Stimulated activated CD4-positive, alpha-beta T cell treated with anti-CD3 and anti-CD28 coated beads, Interleukin-1b, Interleukin-23, amount 100 ng/mL, for 24 hours (primary cell): Measurements from ENCODE around the gene MAN1A2.
"Not testable (repeated sequence)": the region's sequence is repeated elsewhere in the genome, so short reads cannot be mapped to it uniquely, and the experiment has no call there.

Experiments used
- DNase-seq, 4 experiments: peaks; one replicate each; pipeline ENCODE4 v3.0.0-alpha.2; 2020; ENCODE audit warnings: low read depth in 4 of 4, low spot score in 1 of 4

MAN1A2 gene

DNA sequence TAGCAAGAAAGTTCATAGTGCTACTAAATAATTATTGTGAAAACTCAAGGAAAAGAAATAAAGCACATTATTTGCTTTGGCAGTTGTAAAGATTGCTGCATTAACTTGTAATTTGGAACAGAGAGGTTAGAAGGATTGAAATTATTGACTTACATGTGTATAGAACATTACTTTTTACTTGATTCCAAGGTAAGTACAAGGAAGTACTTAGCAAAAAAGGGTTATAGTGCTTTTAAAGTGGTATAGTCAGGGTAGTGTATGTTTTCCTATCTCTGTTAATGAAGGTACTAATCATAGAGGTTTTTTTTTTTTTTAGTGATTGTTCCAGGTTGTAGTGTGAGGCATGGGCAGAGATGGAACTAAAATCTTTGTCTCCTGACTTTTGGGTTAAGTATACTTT is 29.4 kb downstream of the MAN1A2 start:
- DNase-seq = no peak

DNA sequence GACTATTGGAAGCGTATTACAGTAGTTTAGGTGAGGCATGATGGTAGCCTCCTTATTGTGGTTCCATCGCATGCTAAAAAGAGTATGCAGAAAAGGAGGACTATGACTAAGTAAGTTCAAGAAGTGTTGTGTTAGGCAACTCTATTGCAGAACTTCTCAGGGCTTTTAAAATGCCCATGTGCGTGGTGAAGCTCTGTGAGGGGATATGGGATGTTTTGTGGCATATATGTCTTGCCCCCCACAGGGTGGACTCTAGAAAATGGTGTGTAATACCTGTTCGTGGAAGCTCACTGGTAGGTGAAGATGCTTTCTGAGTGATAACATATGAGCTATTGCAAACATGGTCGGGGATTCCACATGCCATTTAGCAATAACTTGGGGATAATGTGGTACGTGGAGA is 31.7 kb downstream of the MAN1A2 start:
- no peak for DNase-seq

DNA sequence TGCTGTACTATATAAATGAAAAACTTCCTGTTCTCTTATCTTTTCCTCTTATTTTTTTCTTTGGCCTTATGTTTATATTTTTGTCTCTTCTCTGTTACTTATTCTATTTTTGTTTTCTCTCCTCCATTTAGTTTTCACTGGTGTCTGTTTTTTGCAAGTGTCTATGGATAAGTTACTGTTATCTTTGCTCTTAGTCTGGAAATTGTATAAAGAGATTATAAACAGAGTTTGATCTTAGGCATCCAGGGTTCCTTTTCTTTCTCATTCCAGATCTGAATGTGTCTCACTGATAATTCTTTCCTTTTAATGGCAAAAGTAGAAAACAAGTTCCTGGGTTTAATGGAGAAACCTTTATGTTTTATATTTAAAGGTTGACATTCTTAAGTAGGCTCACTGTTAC is 34.5 kb downstream of the MAN1A2 start:
- DNase-seq = no peak

DNA sequence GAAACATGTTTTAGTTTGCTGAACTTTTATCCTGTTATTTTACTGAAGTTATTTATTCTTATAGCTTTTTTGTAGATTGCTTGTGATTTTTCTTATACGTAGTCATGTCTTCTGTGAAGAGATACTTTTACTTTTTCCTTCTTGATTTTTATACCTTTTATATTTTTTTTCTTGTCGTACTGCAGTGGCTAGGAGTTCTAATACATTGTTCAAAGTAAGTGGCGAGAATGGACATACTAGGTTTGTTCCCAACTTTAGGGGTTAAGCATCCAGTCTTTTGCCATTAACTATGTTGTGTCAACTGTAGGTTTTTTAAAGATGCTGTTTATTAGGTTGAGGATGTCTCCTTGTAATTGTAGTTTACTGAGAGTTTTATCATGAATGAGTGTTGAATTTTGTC is 36.3 kb downstream of the MAN1A2 start:
- no peak for DNase-seq

DNA sequence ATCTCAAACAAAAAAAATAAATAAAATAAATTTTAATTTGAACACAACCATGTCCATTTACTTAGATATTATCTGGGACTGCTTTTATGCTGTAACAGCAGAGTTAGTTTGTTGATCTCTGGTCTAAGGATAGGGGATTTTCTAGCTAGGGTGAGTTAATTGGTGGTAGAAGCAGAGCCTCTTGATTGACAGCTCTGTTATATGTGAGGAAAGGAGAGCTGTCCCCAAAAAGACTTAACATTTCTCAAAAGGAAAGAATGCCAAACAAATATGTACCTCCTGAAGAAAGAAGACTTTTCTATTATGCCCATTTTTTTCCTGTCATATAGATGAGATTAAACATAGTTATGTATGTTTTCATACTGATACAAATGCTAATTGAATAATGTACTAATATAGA is 37.8 kb downstream of the MAN1A2 start:
- no peak for DNase-seq

DNA sequence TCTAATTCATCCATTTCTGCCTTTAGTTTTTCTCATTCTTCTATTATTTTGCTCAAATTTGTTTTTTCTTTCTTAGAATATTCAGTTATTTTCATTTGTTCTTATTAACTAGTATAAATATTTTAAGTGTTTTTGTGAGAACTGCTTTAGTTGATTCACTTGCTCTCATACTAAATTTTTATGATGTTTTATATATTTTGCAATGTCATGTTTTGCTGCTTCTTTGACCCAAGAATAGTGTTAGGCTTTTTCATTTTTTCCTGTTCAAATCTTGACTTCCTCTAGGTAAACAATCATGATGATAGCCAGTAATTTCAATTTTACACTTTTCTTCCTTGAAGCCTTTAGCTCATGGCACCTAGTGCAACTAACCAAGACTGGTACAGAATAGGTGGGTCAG is 45.2 kb downstream of the MAN1A2 start:
- no peak for DNase-seq

DNA sequence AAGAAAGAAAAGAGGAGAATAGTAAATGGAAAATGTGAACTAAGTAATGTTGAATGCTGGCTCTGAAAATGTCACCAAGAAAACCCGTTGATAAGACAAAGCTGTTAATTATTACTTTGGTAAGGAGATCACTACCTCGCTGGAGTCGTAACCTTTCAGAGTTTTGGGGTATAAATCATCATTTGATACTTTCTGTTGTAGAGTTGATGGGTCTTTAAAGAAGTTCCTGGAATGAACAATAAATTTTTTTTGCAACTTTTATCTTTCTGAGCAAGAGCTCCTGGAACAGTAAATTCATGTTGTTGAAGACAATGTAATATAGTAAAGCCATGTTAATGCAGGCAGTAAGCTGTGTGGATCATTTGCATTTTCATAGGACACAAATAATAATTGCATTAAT is 46.2 kb downstream of the MAN1A2 start:
- DNase-seq = no peak

DNA sequence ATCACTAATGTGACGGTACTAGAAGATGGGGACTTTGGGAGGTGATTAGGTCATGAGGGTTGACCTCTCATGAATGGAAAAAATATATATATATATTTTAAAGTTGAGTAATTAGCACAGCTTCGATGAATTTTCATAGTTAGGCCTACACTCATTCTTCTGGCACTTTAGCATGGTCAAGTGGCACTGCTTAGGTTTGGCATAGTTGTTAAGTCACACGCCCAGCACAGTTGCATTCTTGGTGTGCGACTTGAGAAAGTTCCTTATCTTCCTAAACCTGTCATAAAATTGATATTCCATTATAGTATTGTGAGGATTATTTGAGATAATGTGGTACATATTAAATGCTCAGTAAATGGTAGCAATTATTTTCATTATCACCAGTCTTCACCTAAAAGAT is 47.7 kb downstream of the MAN1A2 start:
- no peak for DNase-seq

DNA sequence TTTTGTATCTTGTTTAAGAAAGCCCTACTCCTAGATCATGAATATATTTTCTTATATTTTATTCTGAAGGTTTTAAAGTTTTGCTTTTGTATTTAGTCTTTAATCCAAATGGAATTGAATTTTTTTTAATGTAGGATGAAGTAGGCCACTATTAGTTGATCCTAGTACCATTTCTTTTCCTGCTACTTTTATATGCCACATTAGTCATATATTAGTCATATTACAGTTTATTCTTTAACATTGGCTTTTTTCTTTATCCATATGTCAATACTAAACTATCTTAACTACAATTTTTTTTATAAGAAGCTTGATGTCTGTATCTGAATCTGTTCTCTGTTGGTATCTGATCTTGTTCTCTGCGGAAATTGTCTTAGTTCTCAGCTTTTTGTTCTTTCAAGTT is 48.8 kb downstream of the MAN1A2 start:
- DNase-seq = no peak

DNA sequence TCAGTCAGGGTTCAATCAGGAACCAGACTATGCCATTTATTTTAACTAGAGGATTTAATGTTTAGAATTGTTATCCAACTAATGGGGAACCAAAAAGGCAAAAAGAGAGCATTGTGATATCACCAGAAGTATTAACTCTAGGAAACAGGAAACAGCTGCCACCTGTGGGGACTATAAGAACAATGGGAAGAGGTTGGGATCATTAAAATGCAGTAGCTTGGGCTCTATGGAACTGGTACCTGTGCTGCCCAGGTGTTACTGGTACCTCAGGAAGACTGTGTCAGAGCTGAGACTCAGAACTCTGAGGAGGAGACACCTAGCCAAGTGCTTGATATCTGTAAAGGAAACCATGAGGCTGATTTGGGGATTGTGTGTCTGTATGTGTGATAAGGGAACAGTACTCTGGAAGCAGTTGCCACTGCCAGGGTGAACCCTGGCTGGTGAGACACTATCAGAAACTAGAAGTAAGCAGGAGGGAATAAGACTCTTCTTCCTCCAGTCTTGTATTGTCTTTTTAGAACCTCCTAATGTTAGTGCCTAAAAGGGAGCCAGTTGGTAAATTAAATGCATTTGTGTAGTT is 49.4 kb downstream of the MAN1A2 start:
- DNase-seq = no peak

DNA sequence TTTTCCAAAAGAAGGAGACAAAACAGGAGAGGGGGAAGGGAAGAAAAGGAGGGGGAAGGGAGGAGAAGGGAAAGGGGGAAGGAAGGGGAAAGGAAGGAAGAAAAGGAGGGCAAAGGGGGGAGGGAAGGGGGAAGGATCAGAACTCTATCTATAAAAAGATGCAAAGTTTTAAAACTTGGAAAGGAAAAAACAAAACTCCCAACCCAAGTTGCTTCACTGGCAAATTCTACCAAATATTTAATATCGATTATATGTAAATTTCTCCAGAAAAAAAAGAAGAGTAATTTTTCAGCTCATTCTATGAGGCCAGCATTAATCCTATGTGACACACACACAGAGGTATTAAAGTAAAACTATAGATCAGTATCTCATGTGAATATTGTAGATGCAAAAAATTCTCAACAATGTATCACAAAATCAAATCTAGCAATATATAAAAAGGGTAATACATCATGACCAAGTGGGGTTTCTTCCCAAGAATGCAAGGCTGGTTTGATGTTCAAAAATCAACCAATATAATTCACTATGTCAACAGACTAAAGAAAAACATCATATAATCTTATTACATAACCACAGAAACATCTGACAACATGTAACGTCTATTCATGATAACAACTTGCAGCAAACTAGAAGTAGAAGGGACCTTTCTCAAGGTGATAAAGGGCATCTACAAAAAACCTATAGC is 57.9 kb downstream of the MAN1A2 start:
- DNase-seq = no peak

DNA sequence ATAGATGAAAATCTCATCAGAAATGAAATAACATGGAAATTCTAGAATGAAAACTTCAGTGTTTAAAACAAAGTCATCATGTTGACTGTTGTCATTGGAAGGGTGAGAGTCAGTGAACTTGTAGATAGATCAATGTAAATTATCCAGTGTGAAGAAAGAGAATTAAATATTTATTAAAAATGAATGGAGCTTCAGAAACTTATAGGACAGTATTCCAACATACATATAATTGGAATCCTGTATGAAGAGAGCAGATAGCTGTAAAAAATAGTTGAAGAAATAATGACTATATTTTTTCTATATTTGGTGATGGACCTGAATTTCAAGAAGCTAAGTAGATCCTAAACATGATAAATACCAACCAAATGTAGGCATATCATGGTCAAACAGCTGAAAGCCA is 60.0 kb downstream of the MAN1A2 start:
- no peak for DNase-seq

DNA sequence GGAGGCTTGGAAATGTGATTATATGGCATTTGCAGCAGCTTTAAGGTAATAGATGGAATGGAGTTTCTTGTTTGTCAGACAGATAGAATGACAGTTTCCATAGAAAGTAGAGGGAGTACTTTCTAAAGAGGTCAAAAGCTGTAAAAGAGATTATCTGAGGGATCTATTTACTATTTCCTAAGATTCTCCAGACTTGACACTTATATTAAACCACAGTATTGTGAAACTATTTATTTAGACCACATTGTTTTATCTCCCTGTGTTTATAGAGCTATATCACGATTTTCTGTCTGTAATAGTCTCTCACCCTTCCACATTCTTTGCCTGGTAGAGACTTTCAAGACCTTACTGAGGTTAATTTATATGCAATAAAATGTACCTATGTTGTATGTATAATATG is 66.7 kb downstream of the MAN1A2 start:
- no peak for DNase-seq

DNA sequence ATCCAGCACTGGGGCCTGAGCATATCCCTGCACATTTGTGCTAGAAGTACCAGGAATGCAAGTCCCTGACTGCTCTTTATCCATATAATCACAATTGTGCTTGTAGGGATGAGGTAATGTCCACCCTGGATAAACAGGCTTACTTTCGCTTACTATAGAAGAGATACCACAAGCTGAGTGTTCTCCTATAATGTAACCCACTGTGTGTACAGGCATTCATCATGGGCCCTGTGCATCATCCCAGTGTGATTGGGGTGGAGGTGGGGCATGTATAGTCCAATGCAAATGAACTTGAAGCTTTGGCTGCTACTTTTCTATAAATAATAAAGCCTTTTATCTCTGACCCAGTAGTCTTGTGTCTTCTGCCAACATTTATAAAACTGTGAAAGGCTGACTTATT is 69.3 kb downstream of the MAN1A2 start:
- no peak for DNase-seq

DNA sequence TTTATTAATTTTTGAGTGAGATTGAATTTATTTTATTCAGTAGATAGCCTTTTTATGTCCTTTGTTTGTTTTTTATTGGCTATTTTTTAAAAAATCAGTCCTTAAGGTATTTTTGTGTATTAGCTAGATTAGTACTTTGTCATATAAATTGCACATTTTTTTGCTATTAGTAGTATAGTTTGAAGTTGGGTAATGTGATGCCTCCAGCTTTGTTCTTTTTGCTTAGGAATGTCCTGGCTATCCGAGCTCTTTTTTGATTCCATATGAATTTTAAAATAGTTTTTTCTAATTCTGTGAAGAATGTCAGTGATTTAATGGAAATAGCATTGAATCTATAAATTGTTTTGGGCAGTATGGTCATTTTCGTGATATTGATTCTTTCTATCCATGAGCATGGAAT is 80.4 kb downstream of the MAN1A2 start:
- DNase-seq = no peak

DNA sequence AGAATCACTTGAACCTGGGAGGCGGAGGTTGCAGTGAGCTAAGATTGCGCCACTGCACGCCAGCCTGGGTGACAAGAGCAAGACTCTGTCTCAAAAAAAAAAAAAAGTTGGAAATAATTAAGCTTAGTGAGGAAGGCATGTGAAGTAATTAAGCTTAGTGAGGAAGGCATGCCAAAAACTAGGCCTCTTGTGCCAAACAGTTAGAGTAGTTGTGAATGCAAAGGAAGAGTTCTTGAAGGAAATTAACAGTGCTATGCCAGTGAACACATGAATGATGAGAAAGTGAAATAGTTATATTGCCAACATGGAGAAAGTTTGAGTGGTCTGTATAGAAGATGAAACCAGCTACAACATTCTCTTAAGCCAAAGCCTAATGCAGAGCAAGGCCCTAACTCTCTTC is 85.0 kb downstream of the MAN1A2 start:
- DNase-seq = no peak

DNA sequence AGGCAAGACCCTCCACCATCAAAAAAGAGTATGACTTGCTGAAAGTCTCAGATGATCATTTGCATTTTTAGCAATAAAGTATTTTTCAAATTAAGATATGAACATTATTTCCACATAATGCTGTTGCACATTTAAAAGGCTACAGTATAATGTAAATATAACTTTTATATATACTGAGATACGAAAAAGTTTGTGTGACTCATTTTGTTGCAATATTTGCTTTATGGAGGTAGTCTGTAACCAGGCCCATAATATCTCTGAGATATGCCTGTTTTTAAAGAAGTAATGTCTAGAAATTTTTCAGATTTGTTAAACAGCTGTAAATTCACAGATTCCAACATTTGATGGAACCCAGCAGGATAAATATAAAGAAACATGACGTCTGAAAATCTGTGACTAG is 86.7 kb downstream of the MAN1A2 start:
- no peak for DNase-seq

DNA sequence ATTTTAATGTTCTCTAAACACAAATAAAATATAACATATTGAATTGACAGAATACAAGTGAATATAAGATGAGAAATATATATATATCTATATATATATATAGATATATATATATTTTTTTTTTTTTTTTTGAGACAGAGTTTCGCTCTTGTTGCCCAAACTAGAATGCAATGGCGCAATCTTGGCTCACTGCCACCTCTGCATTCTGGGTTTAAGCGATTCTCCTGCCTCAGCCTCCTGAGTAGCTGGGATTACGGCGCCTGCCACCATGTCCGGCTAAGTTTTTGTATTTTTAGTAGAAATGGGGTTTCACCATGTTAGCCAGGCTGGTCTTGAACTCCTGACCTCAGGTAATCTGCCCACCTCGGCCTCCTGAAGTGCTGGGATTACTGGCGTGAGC is 91.2 kb downstream of the MAN1A2 start:
- DNase-seq = not testable (repeated sequence)

DNA sequence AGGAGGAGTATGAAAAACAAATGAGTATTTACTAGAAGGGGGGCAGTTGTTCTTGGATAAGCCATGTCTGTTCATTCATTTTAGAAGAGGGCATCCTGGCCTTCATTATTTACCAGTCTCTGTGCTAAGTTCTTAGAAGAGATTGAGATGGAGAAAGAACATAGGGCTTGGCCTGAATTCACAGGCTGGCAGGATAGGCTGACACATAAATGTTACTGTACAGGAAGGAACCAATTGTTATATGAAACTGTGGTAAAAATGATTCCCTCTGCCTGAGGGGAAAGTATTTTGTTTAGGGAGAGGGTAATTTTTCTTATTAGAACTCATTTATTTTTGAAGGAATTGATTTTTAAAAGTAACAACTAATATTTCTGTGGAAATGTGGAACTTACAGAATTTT is 99.5 kb downstream of the MAN1A2 start:
- no peak for DNase-seq

DNA sequence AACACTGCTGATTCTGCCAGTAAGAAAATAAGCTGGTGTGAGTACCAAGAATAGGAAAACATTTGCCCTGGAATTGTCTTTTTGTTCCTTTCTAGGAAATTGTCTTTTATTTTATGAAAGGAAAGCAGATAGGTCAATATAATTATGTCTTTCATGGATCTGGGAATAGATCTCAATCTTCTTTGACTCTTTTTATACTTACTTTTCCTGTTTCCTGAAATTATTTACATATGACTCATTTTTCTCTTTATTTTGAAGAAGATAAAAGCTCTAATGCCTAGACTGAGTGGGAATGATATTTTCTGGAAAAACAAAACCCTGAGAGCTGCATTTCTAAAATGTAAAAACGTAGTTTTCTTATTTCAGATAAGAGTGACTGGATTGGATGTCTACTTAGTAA is 100.1 kb downstream of the MAN1A2 start:
- DNase-seq = no peak

DNA sequence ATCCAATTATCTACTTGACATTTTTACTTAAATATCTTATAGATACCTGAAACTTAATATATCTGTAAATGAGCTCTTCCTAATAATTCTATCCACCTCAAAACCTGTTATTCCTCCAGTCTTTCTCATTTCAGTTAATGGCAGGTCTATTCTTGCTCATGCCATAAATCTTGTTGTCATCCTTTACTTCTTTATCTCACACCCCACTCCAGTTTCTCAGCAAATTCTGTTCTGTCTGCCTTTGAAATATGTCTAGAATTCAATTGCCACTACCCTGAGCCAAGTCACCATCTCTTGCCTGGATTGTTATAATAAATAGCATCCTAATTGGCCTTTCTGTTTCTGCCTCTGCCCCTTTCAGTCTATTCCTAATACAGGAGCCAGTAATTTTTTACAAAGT is 105.8 kb downstream of the MAN1A2 start:
- DNase-seq = no peak

DNA sequence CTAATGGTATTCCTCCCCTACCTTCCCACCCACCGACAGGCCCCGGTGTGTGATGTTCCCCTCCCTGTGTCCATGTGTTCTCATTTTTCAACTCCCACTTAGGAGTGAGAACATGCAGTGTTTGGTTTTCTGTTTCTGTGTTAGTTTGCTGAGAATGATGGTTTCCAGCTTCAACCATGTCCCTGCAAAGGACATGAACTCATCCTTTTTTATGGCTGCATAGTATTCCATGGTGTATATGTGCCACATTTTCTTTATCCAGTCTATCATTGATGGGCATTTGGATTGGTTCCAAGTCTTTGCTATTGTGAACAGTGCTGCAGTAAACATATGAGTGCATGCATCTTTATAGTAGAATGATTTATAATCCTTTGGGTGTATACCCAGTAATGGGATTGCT is 108.2 kb downstream of the MAN1A2 start:
- not testable (repeated sequence) for DNase-seq

DNA sequence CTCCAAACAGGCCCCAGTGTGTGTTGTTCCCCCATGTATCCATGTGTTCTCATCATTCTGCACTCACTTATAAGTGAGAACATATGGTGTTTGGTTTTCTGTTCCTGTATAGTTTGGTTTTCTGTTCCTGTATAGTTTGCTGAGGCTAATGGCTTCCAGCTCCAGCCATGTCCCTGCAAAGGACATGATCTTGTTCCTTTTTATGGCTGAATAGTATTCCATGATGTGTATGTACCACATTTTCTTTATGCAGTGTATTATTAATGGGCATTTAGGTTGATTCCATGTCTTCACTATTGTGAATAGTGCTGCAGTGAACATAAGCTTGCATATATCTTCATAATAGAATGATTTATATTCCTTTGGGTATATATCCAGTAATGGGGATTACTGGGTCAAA is 111.8 kb downstream of the MAN1A2 start:
- no peak for DNase-seq
